Keratinocyte (primary cell): ENCODE data around the gene AIG1. TPM values are rescaled to one million over a fixed set of nuclear protein-coding genes. Genes with fewer than 3 reads are reported as not detected.

Experiments used
- DNase-seq: peaks from one replicate; pipeline ENCODE4 v3.0.0-alpha.2; 2011; ENCODE audit warnings: low read depth, missing footprints, low spot score
- FAIRE-seq: peaks from 2 replicates; lab custom pipeline; 2011; peaks lifted over from hg19 to GRCh38; lab: Jason Lieb, UNC
- H2AFZ ChIP-seq: 2 replicates; pipeline ENCODE4 v1.6.0; 2012; ENCODE audit warnings: low read length, control low read depth, inconsistent platforms; ENCODE audit not compliant: control insufficient read depth
- H3K27ac ChIP-seq: 2 replicates; pipeline ENCODE4 v1.5.1; 2011; ENCODE audit warnings: low read length; ENCODE audit not compliant: control insufficient read depth, insufficient read depth
- H3K27me3 ChIP-seq: 3 replicates; pipeline ENCODE4 v1.6.0; 2011; ENCODE audit warnings: low read length; ENCODE audit not compliant: control insufficient read depth, insufficient read depth; ENCODE audit errors: extremely low read depth
- H3K36me3 ChIP-seq, 2 experiments: 2 replicates in 1 of 2; 3 replicates in 1 of 2; pipeline ENCODE4 v1.5.1; 2011; ENCODE audit warnings: low read length in 2 of 2, mild to moderate bottlenecking in 1 of 2; ENCODE audit not compliant: control insufficient read depth in 2 of 2, insufficient read depth in 2 of 2; ENCODE audit errors: extremely low read depth in 1 of 2
- H3K4me1 ChIP-seq: 3 replicates; pipeline ENCODE4 v1.5.1; 2011; ENCODE audit warnings: low read length; ENCODE audit not compliant: control insufficient read depth, insufficient read depth; ENCODE audit errors: extremely low read depth
- H3K4me2 ChIP-seq: 3 replicates; pipeline ENCODE4 v1.6.0; 2011; ENCODE audit warnings: low read depth, low read length; ENCODE audit not compliant: control insufficient read depth, insufficient read depth; ENCODE audit errors: extremely low read depth
- H3K4me3 ChIP-seq, 3 experiments: fragments of 200-600 bp in 1 of 3; sonication (generic) in 1 of 3; 2 replicates in 2 of 3; 3 replicates in 1 of 3; pipeline ENCODE4 v1.5.1; 2011 to 2016; ENCODE audit warnings: low read length in 3 of 3, mild to moderate bottlenecking in 3 of 3, control low read depth in 2 of 3, inconsistent platforms in 1 of 3, low read depth in 1 of 3, mixed read lengths in 1 of 3, mixed run types in 1 of 3, moderate library complexity in 1 of 3; ENCODE audit not compliant: control insufficient read depth in 2 of 3, insufficient read depth in 2 of 3; ENCODE audit errors: extremely low read depth in 1 of 3
- H3K79me2 ChIP-seq: 2 replicates; pipeline ENCODE4 v1.6.0; 2012; ENCODE audit warnings: low read length; ENCODE audit not compliant: control insufficient read depth, insufficient read depth
- H3K9ac ChIP-seq: 3 replicates; pipeline ENCODE4 v1.6.0; 2011; ENCODE audit warnings: low read length; ENCODE audit not compliant: control insufficient read depth, insufficient read depth; ENCODE audit errors: extremely low read depth
- H3K9me1 ChIP-seq: 3 replicates; pipeline ENCODE4 v1.6.0; 2011; ENCODE audit warnings: low read length; ENCODE audit not compliant: control insufficient read depth, insufficient read depth; ENCODE audit errors: extremely low read depth
- H3K9me3 ChIP-seq: 2 replicates; pipeline ENCODE4 v1.5.1; 2012; ENCODE audit warnings: low read depth, low read length; ENCODE audit not compliant: control insufficient read depth
- H4K20me1 ChIP-seq: 3 replicates; pipeline ENCODE4 v1.6.0; 2011; ENCODE audit warnings: low read length; ENCODE audit not compliant: control insufficient read depth, insufficient read depth; ENCODE audit errors: extremely low read depth
- CTCF ChIP-seq, 3 experiments: IDR thresholded peaks in 1 of 3; conservative IDR thresholded peaks in 1 of 3; optimal IDR thresholded peaks in 1 of 3; 2 replicates in 2 of 3; 3 replicates in 1 of 3; pipeline versions ENCODE3 to v1.5.1; 2011; ENCODE audit warnings: low read length in 3 of 3, mild to moderate bottlenecking in 3 of 3, moderate library complexity in 2 of 3, control low read depth in 1 of 3, inconsistent platforms in 1 of 3; ENCODE audit not compliant: insufficient read depth in 2 of 3; ENCODE audit errors: extremely low read depth in 1 of 3
- EZH2 ChIP-seq: IDR thresholded peaks from one replicate; pipeline ENCODE4 v1.6.1; 2012; ENCODE audit warnings: inconsistent platforms, mild to moderate bottlenecking, low read length, moderate library complexity
- dilution Hi-C: fragments of 300-500 bp; cut with MboI; formaldehyde crosslinking; loops from one replicate; pipeline ENCODE4 v1.7.0; 2020; ENCODE audit warnings: low sequenced_read_pairs; ENCODE audit not compliant: extremely low pct_ligation_motif_present
- polyA plus RNA-seq, 5 experiments: library from polyadenylated mRNA; depleted of rRNA in 3 of 5; stranded (reverse) in 3 of 5; stranded (forward) in 1 of 5; unstranded in 1 of 5; fragments of >200 nt; gene quantifications; 1 replicate in 1 of 5; 2 replicates in 3 of 5; 3 replicates in 1 of 5; pipeline versions ENCODE4 v1.2.1 to v1.2.3, GENCODE V29; 2011 to 2012; ENCODE audit warnings: missing spikeins in 2 of 5, low read depth in 1 of 5, low replicate concordance in 1 of 5

Gene AIG1
- polyA plus RNA-seq, 1 donor (not counting 4 experiments of a cell fraction or from before 2014, with no cell fraction given): 77.1 TPM

GRCh38 chr6:143241911-143242310 lies 181.2 kb downstream of the AIG1 start:
- Histone ChIP-seq H2AFZ (no peak overlapping the region), H3K79me2 (no peaks in the 10 kb centered on the region), H3K9ac (no peak overlapping the region), H3K36me3 (no peaks in the 10 kb centered on the region), H3K9me1 (no peaks in the 10 kb centered on the region), H3K4me2 (no peak overlapping the region), H3K27ac (no peak overlapping the region), H4K20me1 (no peaks in the 10 kb centered on the region), H3K9me3 (no peaks in the 10 kb centered on the region), H3K4me1 (no peaks in the 10 kb centered on the region), H3K27me3 (no peaks in the 10 kb centered on the region), H3K4me3 (no peak overlapping the region)
- DNase-seq: no peak
- dilution Hi-C loops: no loop called here
- no peak for TF ChIP-seq CTCF (optimal IDR thresholded peaks at IDR 0.05 in 1 of 3, IDR thresholded peaks at IDR 0.05 in 1 of 3, conservative IDR thresholded peaks at IDR 0.05 in 1 of 3; ENCODE audit: extremely low read depth in 1 of 3, insufficient read depth in 2 of 3, low read length in 3 of 3)
- no peak for TF ChIP-seq EZH2
- no peak for FAIRE-seq

GRCh38 chr6:143243786-143244185 lies 183.1 kb downstream of the AIG1 start:
- dilution Hi-C loops: no loop called here
- DNase-seq: no peak
- H3K27ac ChIP-seq: no peak overlapping the region

More at GRCh38 chr6:143243786-143244185, 183.1 kb downstream of the AIG1 start:
- H3K36me3 ChIP-seq: no peaks in the 10 kb centered on the region
- H3K4me2 ChIP-seq: no peak overlapping the region
- H3K4me1 ChIP-seq: no peaks in the 10 kb centered on the region
- no peaks in the 10 kb centered on the region for H3K27me3 ChIP-seq
- no peak for FAIRE-seq
- no peaks in the 10 kb centered on the region for H3K9me3 ChIP-seq
- no peaks in the 10 kb centered on the region for H3K79me2 ChIP-seq
- TF ChIP-seq EZH2 (no peak), CTCF (optimal IDR thresholded peaks at IDR 0.05 in 1 of 3, IDR thresholded peaks at IDR 0.05 in 1 of 3, conservative IDR thresholded peaks at IDR 0.05 in 1 of 3; ENCODE audit: extremely low read depth in 1 of 3, insufficient read depth in 2 of 3, low read length in 3 of 3) (no peak)
- no peaks in the 10 kb centered on the region for H4K20me1 ChIP-seq
- H2AFZ ChIP-seq: no peak overlapping the region
- no peaks in the 10 kb centered on the region for H3K9me1 ChIP-seq
- no peak overlapping the region for H3K9ac ChIP-seq
- no peak overlapping the region for H3K4me3 ChIP-seq
